Measurements from ENCODE around the gene POLR2E. TPM values are rescaled to one million over a fixed set of nuclear protein-coding genes. Genes with fewer than 3 reads are reported as not detected.

The POLR2E gene
- total RNA-seq, 1 donor from 2014 or later, result 267 TPM

- no peak for DNase-seq (ENCODE audit: low read depth)
- H3K36me3 ChIP-seq (ENCODE audit: control insufficient read depth, insufficient read depth, low read length), result no peaks in the 10 kb centered on the region
- no peak overlapping the region for H3K4me3 ChIP-seq (ENCODE audit: low read depth, low read length)
- peak; percentile 35 for TF ChIP-seq CTCF (IDR thresholded peaks at IDR 0.05; ENCODE audit: insufficient read depth, low read length, poor library complexity, severe bottlenecking)
- H3K27me3 ChIP-seq (ENCODE audit: control insufficient read depth, insufficient read depth, low read length), result peaks cover 36% of the 10 kb centered on the region
Measured at GRCh38 chr19:1070576-1070930, 24.6 kb downstream of the POLR2E start.

- H3K36me3 ChIP-seq (ENCODE audit: control insufficient read depth, insufficient read depth, low read length), result no peaks in the 10 kb centered on the region
- no peak for DNase-seq (ENCODE audit: low read depth)
- H3K4me3 ChIP-seq (ENCODE audit: low read depth, low read length), result no peak overlapping the region
- TF ChIP-seq CTCF (IDR thresholded peaks at IDR 0.05; ENCODE audit: insufficient read depth, low read length, poor library complexity, severe bottlenecking), result no peak
- peaks cover 39% of the 10 kb centered on the region for H3K27me3 ChIP-seq (ENCODE audit: control insufficient read depth, insufficient read depth, low read length)
Measured at GRCh38 chr19:1069009-1069779, 26.0 kb downstream of the POLR2E start.

DNA sequence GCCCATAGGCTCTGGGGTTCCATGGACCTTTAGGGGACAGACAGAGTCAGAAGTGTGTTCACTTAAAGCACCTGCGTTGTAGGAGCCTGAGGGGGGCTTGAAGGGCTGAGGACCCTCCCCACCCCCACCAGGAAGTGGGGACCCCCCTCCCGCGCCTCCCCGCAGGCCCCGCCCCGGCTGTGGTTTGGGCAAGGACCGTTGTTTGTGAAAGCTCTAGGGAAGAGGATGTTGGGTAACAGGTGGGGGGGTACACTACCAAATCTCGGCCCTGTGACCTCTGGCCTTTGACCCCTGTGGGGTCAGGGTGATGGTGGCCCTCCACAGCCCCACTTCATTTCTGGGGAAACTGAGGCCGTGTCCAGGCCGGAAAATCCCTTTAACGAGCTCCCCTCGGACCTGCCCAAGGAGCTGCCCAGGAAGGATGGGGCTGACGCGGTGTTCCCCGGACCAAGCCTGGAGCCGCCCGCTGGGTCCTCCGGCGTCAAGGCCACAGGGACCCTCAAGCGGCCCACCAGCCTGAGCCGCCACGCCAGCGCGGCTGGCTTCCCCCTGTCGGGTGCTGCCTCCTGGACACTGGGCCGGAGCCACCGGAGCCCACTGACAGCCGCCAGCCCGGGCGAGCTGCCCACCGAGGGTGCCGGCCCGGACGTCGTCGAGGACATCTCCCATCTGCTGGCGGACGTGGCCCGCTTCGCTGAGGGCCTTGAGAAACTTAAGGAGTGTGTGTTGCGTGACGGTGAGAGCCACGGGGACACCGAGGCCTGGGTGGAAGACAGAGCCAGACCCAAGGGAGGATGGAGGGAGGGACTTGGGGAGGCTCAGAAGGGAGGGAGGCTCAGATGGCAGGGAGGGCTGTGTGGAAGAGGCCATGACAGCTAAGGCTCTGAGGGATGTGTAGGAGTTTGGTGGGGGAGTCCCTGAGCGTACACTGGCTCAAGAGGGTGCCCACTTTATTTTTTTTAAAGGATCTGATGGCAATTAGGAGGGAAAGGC lies 26.9 kb downstream of the POLR2E start:
- no peak for DNase-seq (ENCODE audit: low read depth)
- no peak overlapping the region for H3K4me3 ChIP-seq (ENCODE audit: low read depth, low read length)

DNA sequence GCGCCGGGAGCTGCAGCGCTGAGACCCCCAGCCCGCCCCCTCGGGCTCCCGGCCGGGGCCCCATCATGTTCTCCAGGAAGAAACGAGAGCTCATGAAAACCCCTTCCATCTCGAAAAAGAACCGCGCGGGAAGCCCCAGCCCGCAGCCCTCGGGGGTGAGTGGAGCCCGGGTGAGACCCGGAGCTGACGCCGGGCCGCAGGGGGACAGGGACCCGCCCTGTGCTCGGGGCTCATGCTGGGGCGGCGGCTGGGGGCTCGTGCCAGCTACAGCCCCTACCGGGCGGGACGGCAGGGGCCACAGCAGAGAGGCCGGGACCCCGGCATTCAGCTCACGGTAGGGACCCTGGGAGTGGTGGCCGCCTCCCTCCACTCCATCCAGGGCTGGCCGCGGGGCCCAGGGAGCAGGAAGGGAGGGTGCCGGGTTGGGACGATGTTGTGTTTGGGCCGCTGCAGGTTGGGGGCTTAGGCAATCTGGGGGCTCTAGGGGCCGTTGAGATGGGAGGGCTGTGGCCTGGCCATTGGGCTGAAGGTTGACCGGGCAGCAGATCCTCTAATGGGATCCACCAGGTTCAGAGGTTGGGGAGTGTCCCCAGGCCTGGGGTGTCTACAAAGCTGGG lies 27.7 kb downstream of the POLR2E start:
- TF ChIP-seq CTCF (IDR thresholded peaks at IDR 0.05; ENCODE audit: insufficient read depth, low read length, poor library complexity, severe bottlenecking), result no peak
- peak overlapping the region; percentile 18 for H3K4me3 ChIP-seq (ENCODE audit: low read depth, low read length)
- no peaks in the 10 kb centered on the region for H3K36me3 ChIP-seq (ENCODE audit: control insufficient read depth, insufficient read depth, low read length)
- H3K27me3 ChIP-seq (ENCODE audit: control insufficient read depth, insufficient read depth, low read length), result peaks cover 47% of the 10 kb centered on the region
- DNase-seq (ENCODE audit: low read depth), result no peak

More for the DNA sequence above, 26.9 kb downstream of the POLR2E start:
- Histone ChIP-seq H3K36me3 (ENCODE audit: control insufficient read depth, insufficient read depth, low read length) (no peaks in the 10 kb centered on the region), H3K27me3 (ENCODE audit: control insufficient read depth, insufficient read depth, low read length) (peaks cover 47% of the 10 kb centered on the region)
- no peak for TF ChIP-seq CTCF (IDR thresholded peaks at IDR 0.05; ENCODE audit: insufficient read depth, low read length, poor library complexity, severe bottlenecking)

GRCh38 chr19:1066748-1067340 lies 28.3 kb downstream of the POLR2E start, which contains the start of gene ARHGAP45:
ARHGAP45 (plus strand) TSS chr19:1067167; CDS start chr19:1067406, 239 bp downstream.
- Histone ChIP-seq H3K27me3 (ENCODE audit: control insufficient read depth, insufficient read depth, low read length) (peaks cover 47% of the 10 kb centered on the region), H3K36me3 (ENCODE audit: control insufficient read depth, insufficient read depth, low read length) (no peaks in the 10 kb centered on the region), H3K4me3 (ENCODE audit: low read depth, low read length) (peak within 1 kb of the TSS; percentile 18)
- TF ChIP-seq CTCF (IDR thresholded peaks at IDR 0.05; ENCODE audit: insufficient read depth, low read length, poor library complexity, severe bottlenecking), result no peak
- no peak for DNase-seq (ENCODE audit: low read depth)
